Measurements from ENCODE around the gene TMEM220.

Gene TMEM220

GRCh38 chr17:10666906-10667305, 62.9 kb downstream of the TMEM220 start:
- no peak overlapping the region for H3K4me3 ChIP-seq (ENCODE audit: control insufficient read depth, low read depth, low read length)
- DNase-seq (ENCODE audit: low read depth), result no peak
- TF ChIP-seq CTCF (IDR thresholded peaks at IDR 0.05; ENCODE audit: control insufficient read depth, insufficient read depth, low read depth, low read length, missing control alignments), result no peak

GRCh38 chr17:10664571-10664970, 65.3 kb downstream of the TMEM220 start:
- DNase-seq (ENCODE audit: low read depth), result no peak
- TF ChIP-seq CTCF (IDR thresholded peaks at IDR 0.05; ENCODE audit: control insufficient read depth, insufficient read depth, low read depth, low read length, missing control alignments), result no peak
- no peak overlapping the region for H3K4me3 ChIP-seq (ENCODE audit: control insufficient read depth, low read depth, low read length)

Measured in AG09309 (cell line).